Measurements from ENCODE around the gene L3MBTL4.

DNA sequence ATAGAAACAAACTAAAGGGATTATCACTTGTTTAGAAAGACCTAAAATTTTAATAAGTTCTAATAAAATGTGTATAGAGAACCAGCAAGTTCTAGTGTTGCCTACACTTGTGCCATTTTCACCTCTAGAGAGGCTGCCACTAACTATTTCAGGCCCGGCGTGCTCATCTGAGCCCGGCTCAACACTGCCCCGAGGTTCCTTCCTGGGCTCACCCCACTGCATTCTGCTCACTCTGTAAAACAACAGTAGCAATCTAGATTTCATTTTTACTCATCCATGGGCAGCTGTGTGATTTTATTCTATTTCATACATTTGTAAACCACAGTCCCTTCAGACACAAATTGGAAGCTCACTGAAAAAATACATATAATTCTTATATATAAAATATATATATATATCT lies 253.2 kb downstream of the L3MBTL4 start:
- TF ChIP-seq CTCF (IDR thresholded peaks at IDR 0.05 in 4 of 5, conservative IDR thresholded peaks at IDR 0.05 in 1 of 5), result no peak
- no peak for TF ChIP-seq POLR2A (IDR thresholded peaks at IDR 0.05)

Data from gastrocnemius medialis (tissue), 4 donors.